HepG2 (cell line): Measurements from ENCODE around the gene TANGO2. TPM values are rescaled to one million over a fixed set of nuclear protein-coding genes. Genes with fewer than 3 reads are reported as not detected.

Source experiments
- ATAC-seq: fragments of 200-7000 bp; cut with Tn5 transposase; 3 replicates; pipeline ENCODE4 v1.9.1; 2020; ENCODE audit warnings: mild to moderate bottlenecking, moderate library complexity
- BruUV-seq: library from RNA; stranded (reverse); fragments of 400-500 nt; replicated peaks from 2 replicates; lab custom pipeline; 2021; lab: Mats Ljungman, UMichigan
- CTCF ChIA-PET: fragments of 300-600 bp; formaldehyde crosslinking; extraction: SDS; loops from one replicate; lab custom pipeline; 2021; ENCODE audit warnings: low total read pairs, inconsistent platforms, low intra/inter-chr PET ratio; lab: Yijun Ruan, JAX
- POLR2A ChIA-PET: fragments of 350-600 bp; sonication (Branson Sonifier 250); formaldehyde crosslinking; loops from one replicate; lab custom pipeline; 2020; ENCODE audit warnings: antibody characterized with exemption, inconsistent platforms; lab: Yijun Ruan, JAX
- DNase-seq: peaks from one replicate; pipeline ENCODE4 v3.0.0-alpha.2; 2015; ENCODE audit warnings: low spot score
- FAIRE-seq: peaks from 3 replicates; lab custom pipeline; 2011; peaks lifted over from hg19 to GRCh38; lab: Jason Lieb, UNC
- H2AFZ ChIP-seq: one replicate; pipeline ENCODE4 v1.6.1; 2011; ENCODE audit warnings: low read length, inconsistent platforms
- H3K27ac ChIP-seq: fragments of 300-600 bp; 3 replicates; pipeline ENCODE4 v1.8.0; 2011; ENCODE audit warnings: mixed run types, mild to moderate bottlenecking, mixed read lengths, low read length, inconsistent platforms; ENCODE audit not compliant: insufficient read depth; ENCODE audit errors: extremely low read length
- H3K27me3 ChIP-seq, 2 experiments: fragments of 200-600 bp in 1 of 2; 2 replicates in 1 of 2; 3 replicates in 1 of 2; pipeline versions ENCODE4 v1.6.0 to v1.8.0; 2011; ENCODE audit warnings: low read length in 2 of 2, mild to moderate bottlenecking in 2 of 2, moderate library complexity in 2 of 2, inconsistent platforms in 1 of 2; ENCODE audit not compliant: insufficient read depth in 2 of 2, control insufficient read depth in 1 of 2
- H3K36me3 ChIP-seq, 2 experiments: fragments of 200-600 bp in 1 of 2; replicated peaks in 1 of 2; 2 replicates in 1 of 2; 3 replicates in 1 of 2; pipeline versions ENCODE4 v1.5.1 to v1.8.0; 2011; ENCODE audit warnings: low read length in 2 of 2, inconsistent platforms in 1 of 2; ENCODE audit not compliant: insufficient read depth in 2 of 2, control insufficient read depth in 1 of 2
- H3K4me1 ChIP-seq: 2 replicates; pipeline ENCODE4 v1.5.1; 2012; ENCODE audit warnings: low read length, inconsistent platforms; ENCODE audit not compliant: insufficient read depth
- H3K4me2 ChIP-seq: 2 replicates; pipeline ENCODE4 v1.6.0; 2011; ENCODE audit warnings: low read depth, low read length, inconsistent platforms
- H3K4me3 ChIP-seq, 3 experiments: fragments of 200-600 bp in 1 of 3; sonication (generic), shearing (Covaris generic) in 1 of 3; replicated peaks in 1 of 3; 2 replicates each; pipeline ENCODE4 v1.5.1; 2011 to 2016; ENCODE audit warnings: low read length in 3 of 3, inconsistent platforms in 2 of 3, low read depth in 2 of 3, mild to moderate bottlenecking in 2 of 3, control low read depth in 1 of 3, mixed read lengths in 1 of 3; ENCODE audit not compliant: insufficient read depth in 1 of 3
- H3K79me2 ChIP-seq: one replicate; pipeline ENCODE4 v1.6.1; 2011; ENCODE audit warnings: low read length, inconsistent platforms; ENCODE audit not compliant: insufficient read depth
- H3K9ac ChIP-seq: 2 replicates; pipeline ENCODE4 v1.6.0; 2011; ENCODE audit warnings: mild to moderate bottlenecking, low read depth, low read length, inconsistent platforms; ENCODE audit not compliant: insufficient read depth
- H3K9me3 ChIP-seq: 2 replicates; pipeline ENCODE4 v1.5.1; 2012; ENCODE audit warnings: mild to moderate bottlenecking, low read length
- H4K20me1 ChIP-seq: 2 replicates; pipeline ENCODE4 v1.6.0; 2011; ENCODE audit warnings: inconsistent platforms, mild to moderate bottlenecking, low read length, moderate library complexity; ENCODE audit not compliant: insufficient read depth
- CAMTA2 ChIP-seq: sonication (generic); formaldehyde crosslinking; IDR thresholded peaks from 2 replicates; pipeline ENCODE4 v1.4.0; 2020; ENCODE audit warnings: mild to moderate bottlenecking, missing genetic modification reagents, borderline replicate concordance
- ELF3 ChIP-seq: IDR thresholded peaks from 2 replicates; pipeline ENCODE4 v1.6.1; 2016; ENCODE audit warnings: missing genetic modification reagents, missing compliant biosample characterization
- HNRNPL ChIP-seq: fragments of 200-400 bp; formaldehyde crosslinking; IDR thresholded peaks from 2 replicates; pipeline ENCODE4 v1.6.1; 2017; ENCODE audit warnings: mild to moderate bottlenecking, low read depth, low read length
- NFKBIZ ChIP-seq: IDR thresholded peaks from 2 replicates; pipeline ENCODE4 v1.6.1; 2018; ENCODE audit warnings: missing genetic modification reagents, missing compliant biosample characterization
- NFYB ChIP-seq: sonication (generic); formaldehyde crosslinking; IDR thresholded peaks from 2 replicates; pipeline ENCODE4 v1.4.0; 2020; ENCODE audit warnings: missing genetic modification reagents
- POGZ ChIP-seq: sonication (generic); formaldehyde crosslinking; IDR thresholded peaks from 2 replicates; pipeline ENCODE4 v1.4.0; 2020; ENCODE audit warnings: mild to moderate bottlenecking, missing genetic modification reagents
- ZC3H13 ChIP-seq: sonication (generic); formaldehyde crosslinking; IDR thresholded peaks from 2 replicates; pipeline ENCODE4 v1.8.1; 2023; ENCODE audit warnings: mild to moderate bottlenecking, missing genetic modification reagents, moderate library complexity
- ZNF619 ChIP-seq: sonication (generic); formaldehyde crosslinking; IDR thresholded peaks from 2 replicates; pipeline ENCODE4 v1.4.0; 2020; ENCODE audit warnings: mild to moderate bottlenecking, missing genetic modification reagents
- WGBS: methylation state at CpG from one replicate; pipeline ENCODE4 v1.1.6; 2017; ENCODE audit warnings: low lambda C conversion rate; 5-methylcytosine and 5-hydroxymethylcytosine counted together
- in situ Hi-C: cut with HindIII; loops from 2 replicates; pipeline ENCODE4 v1.10.0; 2017; ENCODE audit warnings: low pct_unique_long_range_greater_than_20kb; ENCODE audit not compliant: extremely low pct_ligation_motif_present
- intact Hi-C: fragments of 100-400 bp; cut with micrococcal nuclease; formaldehyde crosslinking; loops from one replicate; pipeline ENCODE4 v1.10.0; 2022; ENCODE audit not compliant: unreplicated experiment
- polyA plus RNA-seq, 8 experiments: library from polyadenylated mRNA; depleted of rRNA in 3 of 8; stranded (reverse) in 7 of 8; unstranded in 1 of 8; fragments of >200 nt; fragmentation: Illumina TruSeq in 4 of 8; extraction: Trizol in 4 of 8; gene quantifications; 2 replicates each; pipeline versions ENCODE4 v1.2.1 to v1.2.3, GENCODE V29; 2011 to 2016; ENCODE audit warnings: low read depth in 4 of 8, missing spikeins in 1 of 8, mixed read lengths in 1 of 8; ENCODE audit not compliant: insufficient read depth in 1 of 8
- total RNA-seq, 5 experiments: library from RNA; depleted of rRNA; stranded (reverse); fragments of >200 nt; fragmentation: Illumina TruSeq; extraction: Trizol; gene quantifications; 2 replicates each; pipeline ENCODE4 v1.2.3, GENCODE V29; 2016; ENCODE audit warnings: low read depth in 1 of 5

TANGO2 gene
- total and polyA plus RNA-seq, 2 of the 13 experiments (the other 11 are each of a cell fraction or from before 2014, with no cell fraction given): 12.9 to 14.8 TPM

GRCh38 chr22:19997561-19998231 lies 23.2 kb upstream of the TANGO2 start:
- no peaks in the 10 kb centered on the region for H3K9me3 ChIP-seq
- H3K79me2 ChIP-seq: peaks cover 3% of the 10 kb centered on the region
- H3K36me3 ChIP-seq: 0 out of 5 replicates have a peak, but pooled peaks cover 0 to under 1% of the 10 kb centered on the region in 2 experiments
- no peak for DNase-seq
- H3K4me2 ChIP-seq: no peak overlapping the region
- H3K4me1 ChIP-seq: peaks cover 43% of the 10 kb centered on the region
- H3K4me3 ChIP-seq: no peak overlapping the region
- in situ Hi-C loops (no loop called here), intact Hi-C loops (no loop called here)
- ChIA-PET CTCF (no interaction called here), POLR2A (no interaction called here)
- H3K27me3 ChIP-seq: 0 out of 5 replicates have a peak, but pooled peaks cover 0 to 1% of the 10 kb centered on the region in 2 experiments
- no peak for FAIRE-seq
- no peak overlapping the region for H3K9ac ChIP-seq
- no peak for TF ChIP-seq ZNF619
- no peak for TF ChIP-seq NFYB (CRISPR knock-in tag)
- TF ChIP-seq NFKBIZ (CRISPR knock-in tag): no peak
- no peak for TF ChIP-seq POGZ
- TF ChIP-seq HNRNPL: 0 out of 2 replicates have a peak, but pooled peaks have one; percentile 31
- no peak for TF ChIP-seq ZC3H13 (CRISPR knock-in tag)
- TF ChIP-seq CAMTA2 (CRISPR knock-in tag): no peak
- no peak for TF ChIP-seq ELF3 (CRISPR knock-in tag)
- H4K20me1 ChIP-seq: no peaks in the 10 kb centered on the region; the same call in 1 of the 2 replicates
- ATAC-seq: no peak
- no peak overlapping the region for H3K27ac ChIP-seq
- H2AFZ ChIP-seq: no peak overlapping the region
- BruUV-seq: no TSS peak
- WGBS: 95% methylated on average over 11 of the region's 19 CpGs
